Measurements from ENCODE around the gene C1orf141.

DNA sequence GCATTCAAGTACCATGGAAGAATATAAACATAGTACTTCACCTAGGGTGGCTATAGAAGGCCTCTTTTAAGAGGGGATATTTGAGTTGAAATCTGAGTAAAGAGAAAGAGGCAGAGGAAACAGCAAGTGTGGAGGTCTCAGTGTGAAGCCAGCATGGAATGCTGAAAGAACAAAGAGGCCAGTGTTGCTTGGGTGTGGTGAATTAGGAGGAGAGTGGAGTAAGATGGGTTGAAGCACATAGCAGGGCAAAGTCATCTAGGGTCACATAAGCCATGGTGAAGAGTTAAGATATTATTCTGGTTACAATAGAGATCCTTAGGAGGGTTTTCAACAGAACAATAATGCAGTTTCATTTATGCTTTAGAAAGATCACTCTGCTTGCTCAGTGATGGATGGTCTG, 37.5 kb downstream of the C1orf141 start:
- no peak for TF ChIP-seq POLR2A (IDR thresholded peaks at IDR 0.05)
- TF ChIP-seq CTCF (IDR thresholded peaks at IDR 0.05): no peak
